OCI-LY7 (cell line): ENCODE results near the gene NACA.

ENCODE experiments used
- EZH2phosphoT487 ChIP-seq: fragments of 200-600 bp; sonication (generic); IDR thresholded peaks from 2 replicates; pipeline ENCODE4 v1.6.1; 2018; ENCODE audit warnings: low read depth, borderline replicate concordance, mild to moderate bottlenecking, mixed run types, antibody characterized with exemption, low read length, moderate library complexity, mixed read lengths
- TF ChIP-seq, protein P1 (sequence below): fragments of 200-600 bp; sonication (generic); conservative IDR thresholded peaks from 2 replicates; pipeline ENCODE4 v1.5.1; 2014; ENCODE audit warnings: mild to moderate bottlenecking, antibody characterized with exemption, low read length, moderate library complexity, mixed read lengths

DNA sequence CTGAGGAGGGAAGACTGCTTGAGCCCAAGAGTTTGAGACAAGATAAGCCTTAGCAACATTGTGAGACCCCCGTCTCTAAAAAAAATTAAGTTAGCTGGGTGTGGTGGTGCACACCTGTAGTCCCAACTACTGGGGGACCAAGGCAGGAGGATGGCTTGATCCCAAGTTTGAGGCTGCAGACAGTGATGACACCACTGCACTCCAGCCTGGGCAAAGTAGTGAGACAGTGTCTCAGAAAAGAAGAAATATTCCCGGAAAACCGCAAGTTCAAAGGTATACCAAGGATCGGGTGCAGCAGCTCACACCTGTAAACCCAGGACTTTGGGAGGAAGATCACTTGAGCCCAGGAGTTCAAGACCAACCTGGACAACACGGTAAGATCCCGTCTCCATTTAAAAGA is 42.8 kb downstream of the NACA start:
- TF ChIP-seq, protein P1, sequence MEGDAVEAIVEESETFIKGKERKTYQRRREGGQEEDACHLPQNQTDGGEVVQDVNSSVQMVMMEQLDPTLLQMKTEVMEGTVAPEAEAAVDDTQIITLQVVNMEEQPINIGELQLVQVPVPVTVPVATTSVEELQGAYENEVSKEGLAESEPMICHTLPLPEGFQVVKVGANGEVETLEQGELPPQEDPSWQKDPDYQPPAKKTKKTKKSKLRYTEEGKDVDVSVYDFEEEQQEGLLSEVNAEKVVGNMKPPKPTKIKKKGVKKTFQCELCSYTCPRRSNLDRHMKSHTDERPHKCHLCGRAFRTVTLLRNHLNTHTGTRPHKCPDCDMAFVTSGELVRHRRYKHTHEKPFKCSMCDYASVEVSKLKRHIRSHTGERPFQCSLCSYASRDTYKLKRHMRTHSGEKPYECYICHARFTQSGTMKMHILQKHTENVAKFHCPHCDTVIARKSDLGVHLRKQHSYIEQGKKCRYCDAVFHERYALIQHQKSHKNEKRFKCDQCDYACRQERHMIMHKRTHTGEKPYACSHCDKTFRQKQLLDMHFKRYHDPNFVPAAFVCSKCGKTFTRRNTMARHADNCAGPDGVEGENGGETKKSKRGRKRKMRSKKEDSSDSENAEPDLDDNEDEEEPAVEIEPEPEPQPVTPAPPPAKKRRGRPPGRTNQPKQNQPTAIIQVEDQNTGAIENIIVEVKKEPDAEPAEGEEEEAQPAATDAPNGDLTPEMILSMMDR = no peak
- no peak for TF ChIP-seq EZH2phosphoT487
